ENCODE results near the gene LDLR. TPM values are rescaled to one million over a fixed set of nuclear protein-coding genes. Genes with fewer than 3 reads are reported as not detected.
A peak's percentile ranks its signal among the peaks of the same experiment; 100 is the strongest.
"Not testable (repeated sequence)": the region's sequence is repeated elsewhere in the genome, so short reads cannot be mapped to it uniquely, and the experiment has no call there.

The LDLR gene
- total RNA-seq, 1 donor from 2014 or later, result 97.3 TPM

DNA sequence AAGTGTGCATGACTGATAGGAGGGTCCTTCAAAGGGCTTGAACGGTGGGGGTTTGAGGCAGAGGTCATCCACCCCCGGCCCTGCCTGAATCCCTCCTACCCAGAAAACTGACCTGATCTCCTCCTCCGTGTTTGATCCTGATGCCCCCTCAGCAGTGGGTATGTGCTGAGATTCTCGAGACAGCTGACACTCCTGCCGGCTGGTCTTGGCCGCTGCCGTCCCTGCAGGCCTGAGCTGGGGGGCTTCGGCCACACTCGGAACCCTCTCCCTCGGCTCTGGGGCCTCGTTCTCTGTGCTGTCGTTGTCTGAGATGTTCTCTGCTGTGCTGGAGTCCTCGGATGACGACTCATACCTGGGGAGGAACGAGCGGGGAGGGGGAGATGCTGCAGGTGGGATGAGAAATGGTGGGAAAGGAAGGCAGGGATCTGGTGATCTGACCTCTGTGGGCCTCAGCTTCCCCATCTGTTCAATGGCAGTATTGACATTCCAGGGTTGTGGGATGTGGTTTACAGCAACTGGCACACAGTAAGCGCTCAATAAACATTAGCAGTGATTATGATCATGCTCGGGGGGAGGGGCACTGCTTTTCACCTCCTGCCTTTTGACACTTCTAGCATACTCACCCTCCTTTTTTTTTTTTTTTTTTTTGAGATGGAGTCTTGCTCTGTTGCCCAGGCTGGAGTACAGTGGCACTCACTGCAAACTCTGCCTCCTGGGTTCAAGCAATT, 87.4 kb downstream of the LDLR start:
- DNase-seq, result no peak

GRCh38 chr19:11177592-11177991, 88.3 kb downstream of the LDLR start:
- no peak for DNase-seq

DNA sequence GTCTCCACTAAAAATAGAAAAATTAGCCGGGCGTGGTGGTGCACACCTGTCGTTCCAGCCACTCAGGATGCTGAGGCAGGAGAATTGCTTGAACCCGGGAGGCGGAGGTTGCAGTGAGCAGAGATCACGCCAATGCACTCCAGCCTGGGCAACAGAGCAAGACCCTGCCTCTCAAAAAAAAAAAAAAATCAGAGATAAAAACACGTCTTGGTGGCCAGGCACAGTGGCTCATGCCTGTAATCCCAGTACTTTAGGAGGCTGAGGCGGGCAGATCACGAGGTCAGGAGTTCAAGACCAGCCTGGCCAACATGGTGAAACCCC, 89.8 kb downstream of the LDLR start:
- not testable (repeated sequence) for DNase-seq

- DNase-seq, result peak; percentile 50
Measured at GRCh38 chr19:11179716-11180297, 90.5 kb downstream of the LDLR start.

DNA sequence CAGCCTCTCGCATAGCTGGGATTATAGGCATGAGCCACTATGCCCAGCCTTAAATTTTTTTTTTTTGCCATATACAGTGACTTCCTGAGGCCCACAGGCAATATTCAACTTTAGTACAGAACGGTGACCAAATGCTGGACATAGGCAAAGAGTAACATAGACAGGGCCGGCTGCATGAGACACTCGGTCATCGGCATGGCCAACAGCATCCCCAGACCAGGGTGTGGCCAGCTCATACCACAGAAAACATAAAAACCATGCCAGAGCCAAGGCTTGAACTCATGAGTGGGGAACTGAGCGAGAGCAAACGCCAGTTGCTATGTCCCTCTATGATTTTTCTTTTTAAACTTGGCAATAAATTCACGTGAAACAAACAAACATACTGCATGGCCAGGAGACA, 91.1 kb downstream of the LDLR start:
- no peak for DNase-seq

- DNase-seq, result not testable (repeated sequence)
Measured at GRCh38 chr19:11180975-11181374, 91.7 kb downstream of the LDLR start.

DNA sequence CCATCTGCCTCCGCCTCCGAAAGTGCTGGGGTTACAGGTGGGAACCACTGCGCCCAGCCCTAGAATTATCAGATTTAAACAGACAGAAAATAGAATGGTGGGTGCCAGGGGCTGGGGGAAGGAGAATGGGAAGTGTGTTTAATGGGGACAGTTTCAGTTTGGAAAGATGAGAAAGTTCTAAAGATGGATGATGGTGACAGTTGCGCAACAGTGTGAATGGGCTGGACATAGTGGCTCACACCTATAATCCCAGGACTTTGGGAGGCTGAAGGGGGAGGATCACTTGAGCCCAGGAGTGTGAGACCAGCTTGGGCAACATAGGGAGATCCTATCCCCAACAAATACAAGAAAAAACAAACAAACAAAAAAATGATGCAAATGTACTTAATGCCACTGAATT, 92.2 kb downstream of the LDLR start:
- DNase-seq, result no peak

Other genes starting within 250 kb of the LDLR start
- not detected in 2 replicates for gene C19orf38, start 241.0 kb upstream of the LDLR start, total RNA-seq
- gene CARM1, start 217.9 kb upstream of the LDLR start, total RNA-seq, result 19.2 and 46.4 TPM in 2 replicates
- 67.1 and 106 TPM in 2 replicates for gene YIPF2, start 160.8 kb upstream of the LDLR start, total RNA-seq
- gene TIMM29, start 160.7 kb upstream of the LDLR start, total RNA-seq, result 38.5 and 39.0 TPM in 2 replicates
- gene SMARCA4, start 128.4 kb upstream of the LDLR start, total RNA-seq, result 74.2 and 180 TPM in 2 replicates
- 23.1 and 88.9 TPM in 2 replicates for gene SPC24, start 66.3 kb downstream of the LDLR start, total RNA-seq
- gene KANK2, start 108.1 kb downstream of the LDLR start, total RNA-seq, result 102 and 108 TPM in 2 replicates
- not detected in 2 replicates for gene ANGPTL8, start 150.2 kb downstream of the LDLR start, total RNA-seq
- 95.3 and 184 TPM in 2 replicates for gene DOCK6, start 173.1 kb downstream of the LDLR start, total RNA-seq
- gene TSPAN16, start 206.7 kb downstream of the LDLR start, total RNA-seq, result not detected in 2 replicates

Measured in dermis blood vessel endothelial cell (primary cell).